Nucleus accumbens (tissue), 56 donors: Measurements from ENCODE around the gene BASP1.

Experiments
- DNase-seq, 56 donors: peaks; one replicate each; lab custom pipeline; 2025; lab: John Stamatoyannopoulos, UW

BASP1 gene

GRCh38 chr5:17221843-17222636 is 4.6 kb downstream of the BASP1 start:
- no peak for DNase-seq

DNA sequence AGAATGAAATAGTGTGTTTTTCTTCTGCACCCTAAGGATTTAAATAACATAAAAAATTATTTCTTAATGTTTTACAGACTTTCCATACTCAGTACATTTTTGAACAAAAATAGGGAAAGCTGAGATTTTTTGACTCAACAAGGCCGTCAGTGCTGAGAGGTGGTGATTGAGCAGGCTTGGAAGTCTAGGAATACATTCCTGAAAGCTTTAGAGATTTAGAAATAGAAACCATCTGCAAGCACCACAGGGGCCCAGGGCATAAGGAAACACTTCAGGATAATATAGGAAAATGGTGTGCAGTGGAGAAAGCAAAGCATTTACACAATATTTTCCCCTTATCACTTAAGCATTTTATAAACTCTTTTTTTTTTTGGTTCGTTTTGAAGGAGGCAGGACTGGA is 5.2 kb downstream of the BASP1 start:
- no peak for DNase-seq

DNA sequence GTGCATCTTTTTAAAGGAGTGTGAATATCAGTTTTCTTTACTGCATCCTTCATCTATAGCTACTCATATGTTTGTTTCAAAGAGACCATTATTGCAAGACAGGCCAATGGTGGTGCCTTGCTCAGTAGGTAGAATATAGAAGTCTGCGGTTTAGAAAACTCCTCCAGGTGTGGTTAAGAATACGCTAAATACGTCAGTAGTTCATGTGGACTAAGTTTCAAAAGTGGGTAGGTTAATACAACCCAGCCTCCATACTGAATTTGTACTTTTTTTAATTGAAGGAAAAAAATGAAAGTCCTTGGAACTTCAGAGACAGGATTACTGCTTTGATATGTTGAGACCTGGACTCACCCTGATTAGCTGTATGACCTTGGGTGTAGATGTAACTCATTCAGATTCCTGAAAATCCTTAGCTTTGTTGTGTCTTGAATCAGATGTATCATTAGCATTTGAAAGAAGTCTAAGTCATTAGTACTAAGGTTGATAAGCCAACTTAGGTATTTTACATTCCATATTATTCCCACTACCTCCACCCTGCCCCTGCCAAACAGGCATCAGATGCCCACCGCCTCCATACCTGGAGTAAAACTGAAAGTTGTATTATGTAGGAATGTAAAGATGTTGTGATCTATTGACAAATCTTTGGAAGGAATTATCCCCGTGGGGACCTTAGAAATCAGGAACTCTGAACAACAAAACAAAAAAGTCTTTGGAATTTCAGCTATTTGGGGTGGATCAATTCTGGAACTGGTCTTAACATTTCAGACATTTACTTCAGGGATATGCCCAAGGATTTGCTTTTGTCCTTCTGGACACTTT is 6.1 kb downstream of the BASP1 start:
- no peak for DNase-seq

- DNase-seq, result no peak
These were observed 7.6 kb downstream of the BASP1 start for GRCh38 chr5:17224858-17225511.

GRCh38 chr5:17225520-17225919 is 8.1 kb downstream of the BASP1 start:
- DNase-seq, result no peak

DNA sequence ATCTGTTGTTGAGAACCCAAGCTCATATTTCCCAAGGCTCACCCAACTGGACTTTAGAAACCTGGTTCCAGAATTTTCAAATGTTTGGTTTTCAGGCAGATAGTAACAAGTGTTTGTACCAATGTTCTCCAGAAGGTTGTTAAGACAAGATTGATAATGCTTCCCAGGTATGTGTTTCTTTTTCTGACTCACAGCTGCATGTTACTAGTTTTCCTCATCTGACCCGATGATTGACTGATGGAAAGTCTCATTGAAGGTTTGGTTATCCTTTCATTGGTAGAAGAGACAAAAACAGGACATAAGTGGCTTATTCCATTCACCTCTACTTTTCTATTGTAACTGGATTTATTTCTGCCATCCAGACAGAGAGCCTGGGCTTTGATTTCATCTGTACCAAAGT is 10.4 kb downstream of the BASP1 start:
- no peak for DNase-seq

GRCh38 chr5:17228821-17229291 is 11.4 kb downstream of the BASP1 start:
- no peak for DNase-seq

DNA sequence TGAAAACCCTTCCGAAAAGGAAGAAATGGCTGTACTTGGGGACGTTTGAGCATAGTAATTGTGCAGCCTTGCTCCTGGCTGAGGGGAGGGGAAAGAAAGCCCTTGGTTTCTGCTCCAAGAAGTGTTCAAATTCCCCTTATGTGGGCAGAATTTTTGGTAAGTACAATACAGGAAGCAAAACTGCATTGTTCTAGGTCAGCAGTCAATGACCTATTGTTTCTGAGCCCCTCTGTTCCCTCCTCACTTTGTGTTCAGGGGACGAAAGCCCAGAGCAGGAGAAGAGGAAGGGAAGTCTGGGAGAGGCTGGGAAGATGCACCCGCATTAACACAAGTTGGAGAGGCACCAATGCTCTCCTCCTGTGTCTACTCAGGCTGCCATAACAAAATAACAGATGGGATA is 11.9 kb downstream of the BASP1 start:
- DNase-seq, result no peak

DNA sequence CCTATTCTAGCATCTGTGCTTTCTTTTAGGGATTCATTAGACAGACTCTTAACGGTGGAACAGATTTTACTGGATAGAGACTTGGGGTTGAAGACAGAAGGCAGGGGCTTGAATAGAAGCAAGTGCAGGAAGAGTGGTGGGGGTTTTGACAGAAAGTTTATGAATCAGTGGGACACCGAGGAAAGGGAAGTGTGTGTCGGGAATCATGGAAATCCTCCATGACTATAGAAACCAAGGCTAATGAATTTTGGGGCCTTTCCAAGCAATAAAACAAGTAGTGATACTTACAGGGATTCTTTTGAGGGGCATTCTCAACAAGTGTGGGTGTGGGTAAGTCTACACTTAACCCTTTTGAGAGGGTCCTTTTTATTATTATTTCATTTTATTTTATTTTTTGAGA is 12.8 kb downstream of the BASP1 start:
- DNase-seq, result no peak

DNA sequence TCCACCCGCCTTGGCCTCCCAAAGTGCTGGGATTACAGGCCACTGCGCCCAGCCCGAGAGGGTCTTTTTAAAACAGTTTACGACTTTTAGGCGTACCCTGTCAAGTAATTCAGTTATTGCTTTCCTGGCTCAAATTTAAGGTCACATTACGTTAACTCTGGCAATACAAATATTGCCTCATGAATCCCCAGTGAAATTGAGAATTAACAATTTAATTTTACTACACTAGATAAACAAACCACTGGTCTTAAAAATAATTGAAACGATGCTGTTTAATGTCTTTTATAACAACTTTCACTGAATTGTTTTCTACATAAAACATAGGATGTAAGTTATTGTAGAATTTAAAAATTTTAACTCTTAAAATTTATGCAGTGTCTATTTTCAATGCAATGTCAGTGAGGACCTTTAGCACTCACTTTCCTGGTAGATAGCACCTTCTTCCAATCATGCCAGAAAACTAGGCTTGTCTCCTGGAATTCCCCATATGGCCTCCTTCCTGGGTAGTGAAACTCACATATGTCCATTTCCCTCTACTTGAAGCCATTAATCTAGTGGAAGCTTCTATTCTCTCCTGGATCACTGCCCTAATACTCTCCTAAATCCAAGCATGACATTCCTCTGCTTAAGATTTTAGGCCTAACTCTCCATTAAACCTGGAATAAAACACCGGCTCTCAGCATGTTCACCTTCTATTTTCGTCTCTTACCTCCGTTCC is 13.5 kb downstream of the BASP1 start:
- no peak for DNase-seq

- DNase-seq, result no peak
These were observed 15.0 kb downstream of the BASP1 start for GRCh38 chr5:17232405-17232804.

DNA sequence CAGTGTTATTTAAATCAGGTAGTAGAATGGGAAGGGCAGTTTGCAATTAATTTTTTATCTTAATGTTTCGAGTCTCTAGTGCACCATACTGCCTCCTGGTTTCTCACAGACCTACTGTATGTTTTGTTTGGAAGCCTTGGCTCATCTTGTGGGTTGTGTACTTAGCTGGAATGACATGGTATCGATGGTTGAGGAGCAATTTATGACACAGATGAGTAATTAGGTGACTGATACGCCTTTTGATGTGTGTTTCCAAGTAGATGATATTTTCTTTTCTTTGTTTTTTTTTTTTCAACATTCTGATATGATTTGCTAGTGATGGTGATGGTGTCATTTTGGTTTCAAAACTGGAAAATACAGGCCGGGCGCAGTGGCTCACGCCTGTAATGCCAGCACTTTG is 16.1 kb downstream of the BASP1 start:
- no peak for DNase-seq

- no peak for DNase-seq
These were observed 16.9 kb downstream of the BASP1 start for GRCh38 chr5:17234374-17234773.

DNA sequence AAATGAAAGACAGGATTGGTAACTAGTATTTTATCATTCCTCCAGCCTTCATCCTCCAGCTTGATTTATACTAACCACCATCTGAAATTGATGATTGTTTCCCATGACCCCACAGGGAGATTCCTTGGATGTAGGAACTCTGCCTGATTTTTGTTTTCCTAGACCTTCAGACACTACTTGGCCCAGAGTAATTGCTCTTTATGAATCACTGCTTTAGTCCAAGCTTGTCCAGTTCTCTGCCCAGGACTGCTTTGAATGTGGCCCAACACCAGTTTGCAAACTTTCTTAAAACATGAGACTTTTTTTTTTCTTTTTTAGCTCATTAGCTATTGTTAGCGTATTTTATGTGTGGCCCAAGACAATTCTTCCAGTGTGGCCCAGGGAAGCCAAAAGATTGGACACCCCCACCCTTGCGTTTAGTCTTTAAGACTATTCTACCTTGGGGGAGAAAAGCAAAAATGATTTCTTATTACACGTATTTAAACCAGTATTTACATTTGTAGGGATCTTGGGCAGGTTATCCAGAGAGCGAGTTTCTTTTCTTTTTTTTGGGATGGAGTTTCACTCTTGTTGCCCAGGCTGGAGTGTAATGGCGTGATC is 18.4 kb downstream of the BASP1 start:
- no peak for DNase-seq

DNA sequence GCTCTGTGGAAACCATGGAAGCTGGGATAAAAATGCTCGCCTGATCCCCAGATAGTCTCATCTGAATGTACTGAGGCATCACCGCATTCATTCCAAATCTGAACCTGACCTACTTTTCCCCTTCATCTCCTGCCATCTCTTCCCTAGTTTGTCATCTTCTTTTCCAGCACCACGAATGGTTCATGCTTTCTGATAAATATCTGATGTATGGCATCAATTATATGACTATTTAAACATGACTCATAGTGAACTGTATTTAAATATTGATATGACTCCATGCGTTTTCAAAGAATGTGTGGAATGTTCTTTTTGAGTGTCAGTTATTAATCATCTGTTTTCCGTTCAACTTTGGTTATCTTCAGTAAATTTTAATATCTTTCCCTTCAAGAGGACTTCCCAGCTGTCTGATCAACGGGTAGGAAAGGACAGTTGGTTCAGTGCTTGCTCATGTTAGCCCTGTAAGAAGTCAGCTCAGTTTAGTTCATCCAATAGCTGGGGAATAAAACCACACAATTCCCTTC is 21.1 kb downstream of the BASP1 start:
- no peak for DNase-seq

DNA sequence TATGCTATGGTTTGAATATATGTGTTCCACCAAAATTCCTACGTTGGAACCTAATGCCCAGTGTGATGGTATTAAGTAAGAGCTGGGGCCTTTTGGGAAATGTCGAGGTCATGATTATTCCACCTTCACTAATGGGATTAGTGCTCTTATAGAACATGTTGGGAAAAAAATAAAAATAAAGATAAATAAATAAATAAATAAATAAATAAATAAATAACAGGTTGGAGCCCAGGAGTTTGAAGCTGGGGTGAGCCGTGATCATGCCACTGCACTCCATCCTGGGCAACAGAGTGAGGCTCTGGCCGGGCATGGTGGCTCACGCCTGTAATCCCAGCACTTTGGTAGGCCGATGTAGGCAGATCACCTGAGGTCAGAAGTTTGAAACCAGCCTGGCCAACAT is 22.5 kb downstream of the BASP1 start:
- no peak for DNase-seq

GRCh38 chr5:17240487-17240886 is 23.1 kb downstream of the BASP1 start:
- DNase-seq, result no peak

GRCh38 chr5:17241635-17242034 is 24.2 kb downstream of the BASP1 start:
- peak in 1 of 56 donors; percentile 2 for DNase-seq

GRCh38 chr5:17243287-17244063 is 26.0 kb downstream of the BASP1 start:
- DNase-seq, result no peak
